BE2C (cell line): Measurements from ENCODE around the gene PROSER2.

ENCODE experiments used
- DNase-seq: peaks from one replicate; pipeline ENCODE4 v3.0.0-alpha.2; 2020
- H3K27me3 ChIP-seq: fragments of 250-450 bp; sonication (Bioruptor Pico); 2 replicates; pipeline ENCODE4 v1.5.1; 2020; ENCODE audit warnings: mild to moderate bottlenecking
- H3K36me3 ChIP-seq: fragments of 250-450 bp; sonication (Bioruptor Pico); 2 replicates; pipeline ENCODE4 v1.5.1; 2020; ENCODE audit warnings: mild to moderate bottlenecking
- H3K4me1 ChIP-seq: fragments of 250-450 bp; sonication (Bioruptor Pico); 2 replicates; pipeline ENCODE4 v1.5.1; 2020
- H3K4me3 ChIP-seq: 2 replicates; pipeline ENCODE4 v1.5.1; 2011; ENCODE audit warnings: low read depth, low read length
- H3K9me3 ChIP-seq: fragments of 250-450 bp; sonication (Bioruptor Pico); 2 replicates; pipeline ENCODE4 v1.5.1; 2020
- TF ChIP-seq, protein P1 (sequence below): IDR thresholded peaks from 2 replicates; pipeline ENCODE4 v1.5.1; 2012; ENCODE audit warnings: mild to moderate bottlenecking, low read depth, low read length

PROSER2 gene

DNA sequence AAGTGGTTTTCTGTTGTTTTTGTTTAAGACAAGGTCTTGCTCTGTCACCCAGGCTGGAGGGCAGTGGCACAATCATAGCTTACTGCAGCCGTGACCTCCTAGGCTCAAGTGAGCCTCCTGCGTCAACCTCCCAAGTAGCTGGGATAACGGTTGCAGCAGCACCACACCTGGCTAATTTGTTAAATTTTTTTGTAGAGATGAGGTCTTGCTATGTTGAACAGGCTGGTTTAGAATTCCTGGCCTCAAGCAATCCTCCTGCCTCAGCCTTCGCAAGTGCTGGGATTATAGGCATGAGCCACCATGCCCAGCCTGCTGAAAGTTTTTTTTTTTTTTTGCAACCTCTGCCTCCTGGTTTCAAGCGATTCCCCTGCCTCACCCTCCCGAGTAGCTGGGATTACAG is 31.1 kb downstream of the PROSER2 start:
- TF ChIP-seq, protein P1, sequence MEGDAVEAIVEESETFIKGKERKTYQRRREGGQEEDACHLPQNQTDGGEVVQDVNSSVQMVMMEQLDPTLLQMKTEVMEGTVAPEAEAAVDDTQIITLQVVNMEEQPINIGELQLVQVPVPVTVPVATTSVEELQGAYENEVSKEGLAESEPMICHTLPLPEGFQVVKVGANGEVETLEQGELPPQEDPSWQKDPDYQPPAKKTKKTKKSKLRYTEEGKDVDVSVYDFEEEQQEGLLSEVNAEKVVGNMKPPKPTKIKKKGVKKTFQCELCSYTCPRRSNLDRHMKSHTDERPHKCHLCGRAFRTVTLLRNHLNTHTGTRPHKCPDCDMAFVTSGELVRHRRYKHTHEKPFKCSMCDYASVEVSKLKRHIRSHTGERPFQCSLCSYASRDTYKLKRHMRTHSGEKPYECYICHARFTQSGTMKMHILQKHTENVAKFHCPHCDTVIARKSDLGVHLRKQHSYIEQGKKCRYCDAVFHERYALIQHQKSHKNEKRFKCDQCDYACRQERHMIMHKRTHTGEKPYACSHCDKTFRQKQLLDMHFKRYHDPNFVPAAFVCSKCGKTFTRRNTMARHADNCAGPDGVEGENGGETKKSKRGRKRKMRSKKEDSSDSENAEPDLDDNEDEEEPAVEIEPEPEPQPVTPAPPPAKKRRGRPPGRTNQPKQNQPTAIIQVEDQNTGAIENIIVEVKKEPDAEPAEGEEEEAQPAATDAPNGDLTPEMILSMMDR, result no peak
- no peak for DNase-seq
- H3K36me3 ChIP-seq, result no peaks in the 10 kb centered on the region

DNA sequence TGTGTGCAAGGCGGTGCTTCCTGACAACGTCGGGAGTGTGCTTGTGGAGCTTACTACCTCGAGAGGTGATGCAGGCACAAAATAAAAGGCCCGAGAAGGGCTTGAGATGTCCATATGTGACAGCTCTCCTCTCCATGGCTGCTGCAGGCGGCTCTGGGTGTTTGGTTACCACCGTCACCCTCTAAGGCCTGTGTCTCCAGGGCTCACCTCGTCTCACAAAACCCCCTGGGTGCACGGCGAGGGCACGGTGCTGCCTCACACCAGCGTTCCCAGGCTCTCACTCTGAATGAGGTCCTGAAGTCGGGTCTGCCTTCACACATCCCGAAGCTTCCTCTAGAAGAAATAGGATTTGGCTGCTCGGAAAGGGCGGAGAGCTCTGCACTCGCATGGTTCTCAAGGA is 32.9 kb downstream of the PROSER2 start:
- Histone ChIP-seq H3K4me3 (no peak overlapping the region), H3K36me3 (no peaks in the 10 kb centered on the region)
- no peak for DNase-seq

More for the DNA sequence above, 31.1 kb downstream of the PROSER2 start:
- H3K4me3 ChIP-seq, result no peak overlapping the region
- no peaks in the 10 kb centered on the region for H3K27me3 ChIP-seq
- no peaks in the 10 kb centered on the region for H3K4me1 ChIP-seq
- H3K9me3 ChIP-seq, result no peaks in the 10 kb centered on the region

DNA sequence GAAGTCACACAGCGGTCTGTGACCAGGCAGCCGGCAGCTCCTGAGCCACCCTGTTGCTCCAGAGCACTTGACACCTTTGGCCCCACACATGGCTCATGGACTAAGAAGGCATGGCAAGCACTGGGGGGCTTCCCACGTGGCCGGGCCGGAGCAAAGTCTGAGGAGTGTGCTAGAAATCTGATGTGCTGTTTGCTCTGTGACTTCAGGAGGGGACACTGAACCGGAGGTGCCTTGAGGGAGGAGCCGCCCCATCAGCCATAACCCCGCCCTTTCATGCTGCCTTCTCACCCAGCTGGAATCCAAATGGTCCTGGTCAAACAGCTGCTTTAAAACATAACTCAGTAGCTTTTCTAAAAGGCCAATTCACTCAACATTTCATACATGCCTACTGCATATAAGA is 33.5 kb downstream of the PROSER2 start:
- no peaks in the 10 kb centered on the region for H3K27me3 ChIP-seq
- H3K4me1 ChIP-seq, result no peaks in the 10 kb centered on the region
- TF ChIP-seq, protein P1, result no peak
- no peaks in the 10 kb centered on the region for H3K36me3 ChIP-seq
- H3K4me3 ChIP-seq, result no peak overlapping the region
- no peaks in the 10 kb centered on the region for H3K9me3 ChIP-seq
- no peak for DNase-seq

More for the DNA sequence above, 32.9 kb downstream of the PROSER2 start:
- Histone ChIP-seq H3K27me3 (no peaks in the 10 kb centered on the region), H3K9me3 (no peaks in the 10 kb centered on the region), H3K4me1 (no peaks in the 10 kb centered on the region)
- TF ChIP-seq, protein P1, result no peak

DNA sequence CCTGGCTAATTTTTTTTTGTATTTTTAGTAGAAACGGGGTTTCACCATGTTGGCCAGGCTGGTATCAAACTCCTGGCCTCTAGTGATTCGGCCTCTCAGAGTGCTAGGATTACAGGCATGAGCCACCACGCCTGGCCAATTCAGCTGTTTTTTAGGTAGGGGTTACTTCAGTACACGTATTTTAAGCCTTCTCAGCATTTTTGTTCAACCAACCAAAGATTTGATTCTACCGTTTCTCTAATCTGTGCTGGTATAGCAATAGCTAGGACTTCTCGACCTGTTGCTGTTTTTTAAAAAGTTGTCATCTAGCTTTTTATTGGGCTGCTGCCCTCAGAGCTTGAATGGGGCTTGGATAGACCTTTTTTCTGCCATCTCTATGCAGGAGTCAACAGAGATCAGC is 34.9 kb downstream of the PROSER2 start:
- no peak for DNase-seq
- TF ChIP-seq, protein P1, result no peak
- no peaks in the 10 kb centered on the region for H3K4me1 ChIP-seq
- H3K27me3 ChIP-seq, result no peaks in the 10 kb centered on the region
- H3K9me3 ChIP-seq, result no peaks in the 10 kb centered on the region
- H3K36me3 ChIP-seq, result no peaks in the 10 kb centered on the region
- H3K4me3 ChIP-seq, result no peak overlapping the region

DNA sequence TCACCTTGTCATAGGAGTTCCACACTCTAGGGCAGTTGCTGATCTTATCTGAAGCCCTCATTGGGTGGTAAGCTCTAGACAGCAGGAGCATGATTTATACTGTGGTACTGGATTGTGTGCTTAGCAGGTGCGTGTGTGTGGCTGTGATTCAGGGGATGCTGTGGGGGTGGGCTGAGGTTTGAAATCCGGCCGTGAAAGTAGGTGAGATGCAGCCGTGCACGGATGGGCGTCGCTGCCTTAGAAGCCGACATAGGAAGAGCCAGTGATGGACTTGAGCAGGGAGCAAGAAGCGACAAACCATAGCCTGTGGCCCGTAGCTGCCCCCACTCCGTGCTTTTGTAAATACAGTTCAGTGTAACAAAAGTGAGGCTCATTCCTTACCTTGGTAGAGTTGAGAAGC is 38.2 kb downstream of the PROSER2 start:
- no peak for DNase-seq
- Histone ChIP-seq H3K36me3 (no peaks in the 10 kb centered on the region), H3K4me3 (no peak overlapping the region), H3K9me3 (no peaks in the 10 kb centered on the region), H3K27me3 (no peaks in the 10 kb centered on the region), H3K4me1 (no peaks in the 10 kb centered on the region)
- TF ChIP-seq, protein P1, result no peak

DNA sequence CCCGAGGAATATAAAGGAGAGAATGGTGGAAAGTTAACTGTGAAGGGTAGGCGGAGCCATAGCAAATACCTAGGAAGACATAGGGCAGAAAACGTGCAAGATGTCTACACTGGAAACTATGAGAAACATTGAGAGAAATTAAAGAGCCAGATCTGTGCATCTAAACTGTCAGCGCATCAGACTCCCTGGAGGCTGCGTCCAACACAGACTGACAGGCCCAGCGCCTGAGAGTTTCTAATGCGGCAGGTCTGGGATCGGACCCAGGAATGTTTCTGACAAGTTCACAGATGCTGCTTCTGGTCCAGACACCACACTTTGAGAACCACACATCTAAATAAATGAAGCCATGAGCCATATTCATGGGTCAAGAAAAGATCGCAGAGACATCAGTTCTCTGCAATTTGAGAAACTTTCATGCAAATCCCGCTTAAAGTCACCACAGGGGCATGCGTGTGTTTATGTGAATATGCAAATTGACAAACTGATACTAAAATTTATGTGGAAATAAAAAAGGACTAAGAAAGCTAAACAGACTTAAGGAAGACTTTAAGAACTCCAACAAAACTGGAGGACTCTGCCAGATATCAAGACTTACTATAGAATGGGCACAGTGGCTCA is 38.8 kb downstream of the PROSER2 start:
- no peak for DNase-seq
- Histone ChIP-seq H3K4me1 (no peaks in the 10 kb centered on the region), H3K27me3 (no peaks in the 10 kb centered on the region), H3K9me3 (no peaks in the 10 kb centered on the region), H3K4me3 (no peak overlapping the region), H3K36me3 (no peaks in the 10 kb centered on the region)
- TF ChIP-seq, protein P1, result no peak
